ENCODE results near the gene NRAS.

- TF ChIP-seq, protein P1, sequence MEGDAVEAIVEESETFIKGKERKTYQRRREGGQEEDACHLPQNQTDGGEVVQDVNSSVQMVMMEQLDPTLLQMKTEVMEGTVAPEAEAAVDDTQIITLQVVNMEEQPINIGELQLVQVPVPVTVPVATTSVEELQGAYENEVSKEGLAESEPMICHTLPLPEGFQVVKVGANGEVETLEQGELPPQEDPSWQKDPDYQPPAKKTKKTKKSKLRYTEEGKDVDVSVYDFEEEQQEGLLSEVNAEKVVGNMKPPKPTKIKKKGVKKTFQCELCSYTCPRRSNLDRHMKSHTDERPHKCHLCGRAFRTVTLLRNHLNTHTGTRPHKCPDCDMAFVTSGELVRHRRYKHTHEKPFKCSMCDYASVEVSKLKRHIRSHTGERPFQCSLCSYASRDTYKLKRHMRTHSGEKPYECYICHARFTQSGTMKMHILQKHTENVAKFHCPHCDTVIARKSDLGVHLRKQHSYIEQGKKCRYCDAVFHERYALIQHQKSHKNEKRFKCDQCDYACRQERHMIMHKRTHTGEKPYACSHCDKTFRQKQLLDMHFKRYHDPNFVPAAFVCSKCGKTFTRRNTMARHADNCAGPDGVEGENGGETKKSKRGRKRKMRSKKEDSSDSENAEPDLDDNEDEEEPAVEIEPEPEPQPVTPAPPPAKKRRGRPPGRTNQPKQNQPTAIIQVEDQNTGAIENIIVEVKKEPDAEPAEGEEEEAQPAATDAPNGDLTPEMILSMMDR (IDR thresholded peaks at IDR 0.05): no peak
- no peak for TF ChIP-seq POLR2A (IDR thresholded peaks at IDR 0.05)
These were observed 34.2 kb upstream of the NRAS start for GRCh38 chr1:114750780-114751179.

All from testis (tissue), 2 donors.